ENCODE results near the gene SMCHD1.

- TF ChIP-seq POLR2A (IDR thresholded peaks at IDR 0.05), result no peak
- no peak for TF ChIP-seq CTCF (IDR thresholded peaks at IDR 0.05)
Observed at GRCh38 chr18:2654928-2655177, 673 bp upstream of the SMCHD1 start.

Measured in Peyer's patch (tissue), 4 donors.